ENCODE measurements around the gene PAPSS1. TPM values are rescaled to one million over a fixed set of nuclear protein-coding genes. Genes with fewer than 3 reads are reported as not detected.
"Not testable (repeated sequence)": the region's sequence is repeated elsewhere in the genome, so short reads cannot be mapped to it uniquely, and the experiment has no call there.

The PAPSS1 gene
- total RNA-seq, 1 experiment from 2014 or later = 59.0 TPM

GRCh38 chr4:107696187-107696586 lies 23.8 kb downstream of the PAPSS1 start:
- ATAC-seq; H3K36me3 ChIP-seq (ENCODE audit: control insufficient read depth in 1 of 2, insufficient read depth in 2 of 2, low read length in 2 of 2); H4K20me1 ChIP-seq (ENCODE audit: insufficient read depth); DNase-seq (ENCODE audit: low read depth, low spot score); H3K4me1 ChIP-seq (ENCODE audit: control insufficient read depth in 1 of 2, insufficient read depth in 2 of 2, low read length in 2 of 2); CTCF ChIA-PET; H3K9ac ChIP-seq (ENCODE audit: low read length); H3K4me3 ChIP-seq (replicated peaks in 1 of 2; ENCODE audit: low read depth in 1 of 2, low read length in 2 of 2); BruUV-seq (replicated peaks); H3K9me2 ChIP-seq (ENCODE audit: insufficient read depth); H3K4me2 ChIP-seq (ENCODE audit: low read length); H2AFZ ChIP-seq (ENCODE audit: low read depth, low read length, poor library complexity, severe bottlenecking); H3K9me3 ChIP-seq (ENCODE audit: control insufficient read depth in 1 of 2, insufficient read depth in 1 of 2, low read depth in 1 of 2, low read length in 2 of 2); H3K79me2 ChIP-seq (ENCODE audit: insufficient read depth, low read length); H3K27me3 ChIP-seq (ENCODE audit: insufficient read depth, low read length); POLR2A ChIA-PET; RAD21 ChIA-PET (ENCODE audit: low non-redundant PET in 1 of 2, low total read pairs in 2 of 2, uncharacterized antibody in 2 of 2, unreplicated experiment in 2 of 2); H3K27ac ChIP-seq (ENCODE audit: low read depth, low read length); intact Hi-C loops (cut with micrococcal nuclease): not testable (repeated sequence)

DNA sequence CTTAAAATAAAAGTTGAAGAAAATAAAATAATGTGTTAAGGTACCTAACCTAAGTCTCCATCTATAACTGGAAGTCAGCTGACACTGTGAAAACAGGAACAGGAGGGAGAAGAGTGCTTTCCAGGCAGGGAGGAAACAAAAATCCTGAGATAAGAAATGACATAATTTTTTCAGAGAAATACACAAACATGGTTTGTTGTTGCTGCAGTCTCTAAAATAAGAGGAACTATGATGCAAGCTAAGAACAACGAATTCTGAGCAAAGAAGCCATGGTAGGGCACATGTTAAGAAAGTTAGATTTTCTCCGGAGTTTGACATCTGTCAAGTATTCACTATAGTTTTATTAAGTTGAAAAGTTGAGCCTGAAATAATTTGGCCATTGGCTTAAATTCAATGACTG lies 26.9 kb downstream of the PAPSS1 start:
- ChIA-PET CTCF (no interaction called here), RAD21 (ENCODE audit: low non-redundant PET in 1 of 2, low total read pairs in 2 of 2, uncharacterized antibody in 2 of 2, unreplicated experiment in 2 of 2) (no interaction called here), POLR2A (no interaction called here)
- H3K36me3 ChIP-seq (ENCODE audit: control insufficient read depth in 1 of 2, insufficient read depth in 2 of 2, low read length in 2 of 2) = no peaks in the 10 kb centered on the region
- no peak overlapping the region for H3K4me3 ChIP-seq (replicated peaks in 1 of 2; ENCODE audit: low read depth in 1 of 2, low read length in 2 of 2)
- H4K20me1 ChIP-seq (ENCODE audit: insufficient read depth) = no peaks in the 10 kb centered on the region
- no peak overlapping the region for H3K9ac ChIP-seq (ENCODE audit: low read length)
- no peak for ATAC-seq
- H3K4me2 ChIP-seq (ENCODE audit: low read length) = no peak overlapping the region
- no TSS peak for BruUV-seq (replicated peaks)
- no peak for DNase-seq (ENCODE audit: low read depth, low spot score)
- H3K9me2 ChIP-seq (ENCODE audit: insufficient read depth) = no peaks in the 10 kb centered on the region
- no peak overlapping the region for H2AFZ ChIP-seq (ENCODE audit: low read depth, low read length, poor library complexity, severe bottlenecking)
- H3K79me2 ChIP-seq (ENCODE audit: insufficient read depth, low read length) = peaks cover 6% of the 10 kb centered on the region; the same call in 1 of the 2 replicates
- intact Hi-C loops (cut with micrococcal nuclease) = no loop called here
- H3K27ac ChIP-seq (ENCODE audit: low read depth, low read length) = no peak overlapping the region
- H3K9me3 ChIP-seq (ENCODE audit: control insufficient read depth in 1 of 2, insufficient read depth in 1 of 2, low read depth in 1 of 2, low read length in 2 of 2) = no peaks in the 10 kb centered on the region
- H3K4me1 ChIP-seq (ENCODE audit: control insufficient read depth in 1 of 2, insufficient read depth in 2 of 2, low read length in 2 of 2) = peaks cover 6 to 19% of the 10 kb centered on the region in 2 experiments
- no peaks in the 10 kb centered on the region for H3K27me3 ChIP-seq (ENCODE audit: insufficient read depth, low read length)
- TF ChIP-seq EGR1 (IDR thresholded peaks at IDR 0.05; ENCODE audit: low read depth) (no peak), ZFX (IDR thresholded peaks at IDR 0.05) (no peak), SP1 (IDR thresholded peaks at IDR 0.05; ENCODE audit: low read depth) (no peak), SRF (IDR thresholded peaks at IDR 0.05; ENCODE audit: low read depth) (no peak), ZNF274 (IDR thresholded peaks at IDR 0.05; ENCODE audit: low read depth, low read length) (no peak), FOSL1 (IDR thresholded peaks at IDR 0.05; ENCODE audit: low read depth) (no peak), POLR2AphosphoS5 (IDR thresholded peaks at IDR 0.05; ENCODE audit: low read depth, low read length) (no peak), SIN3A (IDR thresholded peaks at IDR 0.05; ENCODE audit: low read depth) (no peak), YY1 (IDR thresholded peaks at IDR 0.05; ENCODE audit: extremely low read depth, insufficient replicate concordance, low read depth, low read length) (no peak), TCF7L2 (IDR thresholded peaks at IDR 0.05; ENCODE audit: borderline replicate concordance, extremely low read depth, insufficient read depth, insufficient read length) (no peak), CEBPB (IDR thresholded peaks at IDR 0.05; ENCODE audit: low read depth) (no peak)
- TF ChIP-seq, protein P1, sequence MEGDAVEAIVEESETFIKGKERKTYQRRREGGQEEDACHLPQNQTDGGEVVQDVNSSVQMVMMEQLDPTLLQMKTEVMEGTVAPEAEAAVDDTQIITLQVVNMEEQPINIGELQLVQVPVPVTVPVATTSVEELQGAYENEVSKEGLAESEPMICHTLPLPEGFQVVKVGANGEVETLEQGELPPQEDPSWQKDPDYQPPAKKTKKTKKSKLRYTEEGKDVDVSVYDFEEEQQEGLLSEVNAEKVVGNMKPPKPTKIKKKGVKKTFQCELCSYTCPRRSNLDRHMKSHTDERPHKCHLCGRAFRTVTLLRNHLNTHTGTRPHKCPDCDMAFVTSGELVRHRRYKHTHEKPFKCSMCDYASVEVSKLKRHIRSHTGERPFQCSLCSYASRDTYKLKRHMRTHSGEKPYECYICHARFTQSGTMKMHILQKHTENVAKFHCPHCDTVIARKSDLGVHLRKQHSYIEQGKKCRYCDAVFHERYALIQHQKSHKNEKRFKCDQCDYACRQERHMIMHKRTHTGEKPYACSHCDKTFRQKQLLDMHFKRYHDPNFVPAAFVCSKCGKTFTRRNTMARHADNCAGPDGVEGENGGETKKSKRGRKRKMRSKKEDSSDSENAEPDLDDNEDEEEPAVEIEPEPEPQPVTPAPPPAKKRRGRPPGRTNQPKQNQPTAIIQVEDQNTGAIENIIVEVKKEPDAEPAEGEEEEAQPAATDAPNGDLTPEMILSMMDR (IDR thresholded peaks at IDR 0.05 in 2 of 3, conservative IDR thresholded peaks at IDR 0.05 in 1 of 3; ENCODE audit: borderline replicate concordance in 1 of 3, insufficient read depth in 1 of 3, low read depth in 2 of 3, low read length in 2 of 3) = no peak
- TF ChIP-seq, protein P2, sequence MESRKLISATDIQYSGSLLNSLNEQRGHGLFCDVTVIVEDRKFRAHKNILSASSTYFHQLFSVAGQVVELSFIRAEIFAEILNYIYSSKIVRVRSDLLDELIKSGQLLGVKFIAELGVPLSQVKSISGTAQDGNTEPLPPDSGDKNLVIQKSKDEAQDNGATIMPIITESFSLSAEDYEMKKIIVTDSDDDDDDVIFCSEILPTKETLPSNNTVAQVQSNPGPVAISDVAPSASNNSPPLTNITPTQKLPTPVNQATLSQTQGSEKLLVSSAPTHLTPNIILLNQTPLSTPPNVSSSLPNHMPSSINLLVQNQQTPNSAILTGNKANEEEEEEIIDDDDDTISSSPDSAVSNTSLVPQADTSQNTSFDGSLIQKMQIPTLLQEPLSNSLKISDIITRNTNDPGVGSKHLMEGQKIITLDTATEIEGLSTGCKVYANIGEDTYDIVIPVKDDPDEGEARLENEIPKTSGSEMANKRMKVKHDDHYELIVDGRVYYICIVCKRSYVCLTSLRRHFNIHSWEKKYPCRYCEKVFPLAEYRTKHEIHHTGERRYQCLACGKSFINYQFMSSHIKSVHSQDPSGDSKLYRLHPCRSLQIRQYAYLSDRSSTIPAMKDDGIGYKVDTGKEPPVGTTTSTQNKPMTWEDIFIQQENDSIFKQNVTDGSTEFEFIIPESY (IDR thresholded peaks at IDR 0.05; ENCODE audit: extremely low read depth, insufficient replicate concordance, low read length) = no peak
- TF ChIP-seq, protein P3, sequence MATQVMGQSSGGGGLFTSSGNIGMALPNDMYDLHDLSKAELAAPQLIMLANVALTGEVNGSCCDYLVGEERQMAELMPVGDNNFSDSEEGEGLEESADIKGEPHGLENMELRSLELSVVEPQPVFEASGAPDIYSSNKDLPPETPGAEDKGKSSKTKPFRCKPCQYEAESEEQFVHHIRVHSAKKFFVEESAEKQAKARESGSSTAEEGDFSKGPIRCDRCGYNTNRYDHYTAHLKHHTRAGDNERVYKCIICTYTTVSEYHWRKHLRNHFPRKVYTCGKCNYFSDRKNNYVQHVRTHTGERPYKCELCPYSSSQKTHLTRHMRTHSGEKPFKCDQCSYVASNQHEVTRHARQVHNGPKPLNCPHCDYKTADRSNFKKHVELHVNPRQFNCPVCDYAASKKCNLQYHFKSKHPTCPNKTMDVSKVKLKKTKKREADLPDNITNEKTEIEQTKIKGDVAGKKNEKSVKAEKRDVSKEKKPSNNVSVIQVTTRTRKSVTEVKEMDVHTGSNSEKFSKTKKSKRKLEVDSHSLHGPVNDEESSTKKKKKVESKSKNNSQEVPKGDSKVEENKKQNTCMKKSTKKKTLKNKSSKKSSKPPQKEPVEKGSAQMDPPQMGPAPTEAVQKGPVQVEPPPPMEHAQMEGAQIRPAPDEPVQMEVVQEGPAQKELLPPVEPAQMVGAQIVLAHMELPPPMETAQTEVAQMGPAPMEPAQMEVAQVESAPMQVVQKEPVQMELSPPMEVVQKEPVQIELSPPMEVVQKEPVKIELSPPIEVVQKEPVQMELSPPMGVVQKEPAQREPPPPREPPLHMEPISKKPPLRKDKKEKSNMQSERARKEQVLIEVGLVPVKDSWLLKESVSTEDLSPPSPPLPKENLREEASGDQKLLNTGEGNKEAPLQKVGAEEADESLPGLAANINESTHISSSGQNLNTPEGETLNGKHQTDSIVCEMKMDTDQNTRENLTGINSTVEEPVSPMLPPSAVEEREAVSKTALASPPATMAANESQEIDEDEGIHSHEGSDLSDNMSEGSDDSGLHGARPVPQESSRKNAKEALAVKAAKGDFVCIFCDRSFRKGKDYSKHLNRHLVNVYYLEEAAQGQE (IDR thresholded peaks at IDR 0.05; ENCODE audit: low read depth) = no peak

All from HCT116 (cell line).